Ectodermal cell (in vitro differentiated cells): ENCODE results near the gene SLC5A11.
"Not testable (repeated sequence)": the region's sequence is repeated elsewhere in the genome, so short reads cannot be mapped to it uniquely, and the experiment has no call there.

ENCODE experiments used
- H3K27ac ChIP-seq: 2 replicates; pipeline ENCODE4 v1.7.0; 2013; ENCODE audit warnings: mild to moderate bottlenecking, low read depth, low read length; ENCODE audit not compliant: insufficient read depth, poor library complexity, severe bottlenecking
- H3K27me3 ChIP-seq: 2 replicates; pipeline ENCODE4 v1.7.0; 2013; ENCODE audit warnings: mild to moderate bottlenecking, low read length; ENCODE audit not compliant: insufficient read depth, control insufficient read depth, poor library complexity, severe bottlenecking
- H3K36me3 ChIP-seq: one replicate; pipeline ENCODE4 v1.7.0; 2013; ENCODE audit warnings: low read length; ENCODE audit not compliant: control insufficient read depth, insufficient read depth
- H3K4me1 ChIP-seq: one replicate; pipeline ENCODE4 v1.7.0; 2013; ENCODE audit warnings: low read length; ENCODE audit not compliant: control insufficient read depth, insufficient read depth
- H3K4me3 ChIP-seq: 2 replicates; pipeline ENCODE4 v1.7.0; 2013; ENCODE audit warnings: low read depth, low read length, control low read depth; ENCODE audit not compliant: insufficient read depth
- H3K9me3 ChIP-seq: 2 replicates; pipeline ENCODE4 v1.7.0; 2013; ENCODE audit warnings: mild to moderate bottlenecking, low read length, moderate library complexity; ENCODE audit not compliant: control insufficient read depth
- WGBS, 2 experiments: methylation state at CpG; one replicate each; pipeline ENCODE4 v1.1.7; 2013; ENCODE audit warnings: missing lambda C conversion rate in 2 of 2; 5-methylcytosine and 5-hydroxymethylcytosine counted together

The SLC5A11 gene

DNA sequence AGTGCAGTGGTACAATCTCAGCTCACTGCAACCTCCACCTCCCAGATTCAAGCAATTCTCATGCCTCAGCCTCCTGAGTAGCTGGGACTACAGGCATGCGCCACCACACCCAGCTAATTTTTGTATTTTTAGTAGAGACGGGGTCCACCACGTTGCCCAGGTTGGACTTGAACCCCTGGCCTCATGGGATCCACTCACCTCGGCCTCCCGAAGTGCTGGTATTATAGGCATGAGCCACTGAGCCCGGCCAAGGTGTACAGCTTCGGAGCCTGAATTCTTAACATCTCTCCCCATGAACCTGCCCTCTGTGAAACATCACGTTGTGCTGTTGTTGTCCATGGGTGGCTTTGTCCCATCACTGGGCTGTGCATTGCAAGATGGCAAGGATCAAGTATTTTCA, 11.1 kb downstream of the SLC5A11 start:
- not testable (repeated sequence) for H3K9me3 ChIP-seq, H3K4me1 ChIP-seq, H3K36me3 ChIP-seq, H3K27me3 ChIP-seq, H3K27ac ChIP-seq, H3K4me3 ChIP-seq
- WGBS, 2 experiments: 79 to 80% methylated on average over 8 of the region's 8 CpGs

DNA sequence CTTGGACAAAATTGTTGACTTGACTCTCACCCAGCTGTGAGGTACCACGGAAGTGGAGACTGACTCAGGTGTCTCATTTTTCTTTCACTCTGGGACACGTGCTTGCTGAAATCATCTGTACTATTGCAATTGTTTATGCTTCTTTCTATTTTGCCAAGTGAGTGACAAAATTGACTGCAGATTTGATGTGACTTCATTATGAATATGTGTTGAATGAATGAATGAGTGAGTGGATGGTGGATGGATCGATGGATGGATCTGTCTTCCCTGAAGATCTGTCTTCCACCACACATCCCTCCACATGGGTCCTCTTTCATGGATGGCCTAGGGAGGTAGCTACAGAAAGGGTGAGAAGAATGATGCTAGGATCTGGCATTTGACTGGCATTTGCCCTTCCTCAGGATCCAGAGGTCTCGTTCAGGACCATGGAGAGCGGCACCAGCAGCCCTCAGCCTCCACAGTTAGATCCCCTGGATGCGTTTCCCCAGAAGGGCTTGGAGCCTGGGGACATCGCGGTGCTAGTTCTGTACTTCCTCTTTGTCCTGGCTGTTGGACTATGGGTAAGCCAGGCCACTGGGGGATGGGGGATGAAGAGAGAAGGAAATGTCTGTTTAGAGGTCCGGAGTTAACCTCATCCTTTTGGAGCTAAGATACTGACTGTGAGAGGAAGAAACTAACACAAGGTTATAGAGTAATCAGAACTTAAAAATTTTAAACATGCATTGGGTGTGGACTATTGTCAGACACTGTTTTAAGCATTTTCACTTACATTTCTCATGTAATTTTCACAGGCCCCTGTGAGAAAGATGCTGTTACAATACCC, 12.7 kb downstream of the SLC5A11 start:
- no peak overlapping the region for H3K4me3 ChIP-seq
- H3K27ac ChIP-seq: no peak overlapping the region
- H3K27me3 ChIP-seq: no peaks in the 10 kb centered on the region
- H3K36me3 ChIP-seq: no peaks in the 10 kb centered on the region
- no peaks in the 10 kb centered on the region for H3K9me3 ChIP-seq
- WGBS, 2 experiments: 25 to 34% methylated on average over 8 to 9 of the region's 9 CpGs
- H3K4me1 ChIP-seq: no peaks in the 10 kb centered on the region

DNA sequence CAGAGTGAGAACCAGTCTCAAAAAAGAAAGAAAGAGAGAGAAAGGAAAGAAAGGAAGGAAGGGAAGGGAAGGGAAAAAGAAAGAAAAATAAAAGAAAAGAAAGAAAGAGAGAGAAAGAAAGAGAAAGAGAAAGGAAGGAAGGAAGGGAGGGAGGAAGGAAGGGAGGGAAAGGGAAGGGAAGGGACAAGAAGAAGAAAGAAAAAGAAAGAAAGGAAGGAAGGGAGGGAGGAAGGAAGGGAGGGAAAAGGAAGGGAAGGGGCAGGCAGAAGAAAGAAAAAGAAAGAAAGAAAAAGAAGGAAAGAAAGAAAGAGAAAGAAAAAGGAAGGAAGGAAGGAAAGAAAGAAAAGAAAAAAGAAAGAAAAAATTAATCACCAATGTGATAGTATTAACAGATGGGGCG, 15.7 kb downstream of the SLC5A11 start:
- Histone ChIP-seq H3K27ac (no peak overlapping the region), H3K9me3 (no peaks in the 10 kb centered on the region), H3K27me3 (no peaks in the 10 kb centered on the region), H3K36me3 (no peaks in the 10 kb centered on the region), H3K4me3 (no peak overlapping the region), H3K4me1 (no peaks in the 10 kb centered on the region)
- 85 to 96% methylated on average over 1 of the region's 1 CpG for WGBS, 2 experiments

DNA sequence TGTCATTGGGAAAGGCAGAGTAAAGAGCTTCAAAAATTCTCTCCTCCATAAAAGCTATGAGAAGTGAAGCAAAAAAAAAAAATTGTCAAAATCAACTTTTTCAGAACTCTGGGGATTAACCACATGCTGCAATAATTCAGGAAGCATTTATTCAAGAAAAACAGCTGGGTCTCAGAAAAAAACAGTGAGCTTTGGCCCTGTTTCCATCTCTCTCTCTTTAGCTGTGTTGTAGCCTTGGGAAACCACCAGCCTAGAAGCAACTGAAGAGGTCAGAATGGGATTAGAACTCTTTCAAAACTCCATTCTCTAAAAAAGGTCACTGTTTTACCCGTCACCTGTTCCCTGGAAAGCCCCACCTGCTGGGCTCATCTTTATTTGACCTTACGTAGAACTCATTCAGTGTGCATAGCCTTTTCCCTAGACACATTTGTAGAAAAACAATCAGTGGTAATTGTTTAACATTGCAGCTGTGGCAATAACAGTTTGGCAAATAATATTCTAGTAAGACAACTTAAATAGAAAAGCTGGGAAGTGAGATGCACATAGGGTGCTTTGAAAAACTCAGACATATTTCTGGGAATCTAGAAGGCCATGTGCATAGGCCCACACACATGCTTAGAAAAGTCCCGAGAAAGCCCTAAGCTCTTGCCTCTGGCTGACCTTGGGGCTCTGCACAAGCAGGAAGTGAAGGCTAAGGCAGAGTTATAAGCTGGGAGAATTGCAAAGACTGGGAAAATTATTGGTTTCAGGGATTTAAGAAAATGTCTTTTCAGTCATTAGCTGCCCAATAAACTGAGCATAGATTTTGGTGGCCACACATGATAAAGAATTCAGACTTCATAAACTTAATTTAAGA, 18.0 kb downstream of the SLC5A11 start:
- no peaks in the 10 kb centered on the region for H3K27me3 ChIP-seq
- no peak overlapping the region for H3K27ac ChIP-seq
- no peaks in the 10 kb centered on the region for H3K36me3 ChIP-seq
- no peaks in the 10 kb centered on the region for H3K9me3 ChIP-seq
- 81 to 85% methylated on average over 3 of the region's 3 CpGs for WGBS, 2 experiments
- H3K4me1 ChIP-seq: no peaks in the 10 kb centered on the region
- H3K4me3 ChIP-seq: no peak overlapping the region

DNA sequence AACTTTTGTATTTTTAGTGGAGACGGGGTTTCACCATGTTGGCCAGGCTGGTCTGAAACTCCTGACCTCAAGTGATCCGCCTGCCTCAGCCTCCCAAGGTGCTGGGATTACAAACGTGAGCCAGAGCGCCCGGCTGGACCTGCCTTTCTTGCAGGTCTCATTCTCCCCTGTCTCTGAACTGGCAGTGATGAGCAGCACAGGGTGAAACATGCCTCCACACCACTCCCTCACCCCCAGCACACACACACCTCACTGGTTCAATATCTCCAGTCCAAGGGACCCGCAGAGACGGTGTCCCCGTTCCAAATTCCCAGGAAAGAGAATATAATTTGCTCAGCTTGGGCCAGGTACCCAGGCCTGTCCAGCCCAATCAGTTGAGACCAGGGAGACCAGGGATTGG, 23.3 kb downstream of the SLC5A11 start:
- 87 to 89% methylated on average over 8 of the region's 8 CpGs for WGBS, 2 experiments
- no peaks in the 10 kb centered on the region for H3K27me3 ChIP-seq
- H3K9me3 ChIP-seq: no peaks in the 10 kb centered on the region
- H3K4me3 ChIP-seq: no peak overlapping the region
- H3K27ac ChIP-seq: no peak overlapping the region
- H3K36me3 ChIP-seq: no peaks in the 10 kb centered on the region
- no peaks in the 10 kb centered on the region for H3K4me1 ChIP-seq

DNA sequence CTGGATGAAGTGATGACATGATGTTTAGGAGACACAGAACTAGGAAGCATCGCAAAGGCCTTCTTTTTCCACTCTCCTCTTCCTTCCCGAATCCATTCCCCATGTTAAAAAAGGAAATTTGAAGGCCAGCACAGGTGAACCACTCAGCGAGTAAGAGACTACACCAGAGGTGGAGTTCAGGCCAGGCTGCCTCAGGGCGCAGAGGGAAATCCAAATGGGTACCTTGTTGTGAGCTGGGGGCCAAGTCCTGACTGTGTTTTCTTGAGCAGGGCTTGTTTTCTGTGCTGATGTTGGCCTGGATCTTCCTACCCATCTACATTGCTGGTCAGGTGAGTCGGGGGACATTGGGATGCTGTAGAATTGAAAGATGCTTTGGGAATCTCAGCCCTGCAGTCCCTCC, 26.1 kb downstream of the SLC5A11 start:
- Histone ChIP-seq H3K27me3 (no peaks in the 10 kb centered on the region), H3K27ac (no peak overlapping the region), H3K4me3 (no peak overlapping the region), H3K4me1 (no peaks in the 10 kb centered on the region), H3K9me3 (no peaks in the 10 kb centered on the region), H3K36me3 (no peaks in the 10 kb centered on the region)
- 94% methylated on average over 5 of the region's 5 CpGs for WGBS, 2 experiments

DNA sequence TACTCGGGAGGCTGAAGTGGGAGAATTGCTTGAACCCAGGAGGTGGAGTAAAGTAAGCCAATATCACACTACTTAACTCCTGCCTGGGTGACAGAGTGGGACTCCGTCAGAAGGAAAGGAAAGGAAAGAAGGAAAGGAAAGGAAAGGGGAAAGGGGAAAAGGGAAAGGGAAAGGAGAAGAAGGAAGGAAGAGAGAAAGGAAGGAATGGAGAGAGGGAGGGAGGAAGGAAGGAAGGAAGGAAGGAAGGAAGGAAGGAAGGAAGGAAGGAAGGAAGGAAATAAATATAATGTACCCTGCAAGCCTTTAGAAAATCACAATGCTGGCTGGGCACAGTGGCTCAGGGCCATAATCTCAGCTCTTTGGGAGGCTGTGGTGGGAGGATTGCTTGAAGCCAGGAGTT, 27.3 kb downstream of the SLC5A11 start:
- Histone ChIP-seq H3K27me3 (no peaks in the 10 kb centered on the region), H3K4me3 (no peak overlapping the region), H3K27ac (no peak overlapping the region), H3K36me3 (no peaks in the 10 kb centered on the region), H3K9me3 (no peaks in the 10 kb centered on the region), H3K4me1 (no peaks in the 10 kb centered on the region)
- WGBS, 2 experiments: 75 to 85% methylated on average over 1 of the region's 2 CpGs

DNA sequence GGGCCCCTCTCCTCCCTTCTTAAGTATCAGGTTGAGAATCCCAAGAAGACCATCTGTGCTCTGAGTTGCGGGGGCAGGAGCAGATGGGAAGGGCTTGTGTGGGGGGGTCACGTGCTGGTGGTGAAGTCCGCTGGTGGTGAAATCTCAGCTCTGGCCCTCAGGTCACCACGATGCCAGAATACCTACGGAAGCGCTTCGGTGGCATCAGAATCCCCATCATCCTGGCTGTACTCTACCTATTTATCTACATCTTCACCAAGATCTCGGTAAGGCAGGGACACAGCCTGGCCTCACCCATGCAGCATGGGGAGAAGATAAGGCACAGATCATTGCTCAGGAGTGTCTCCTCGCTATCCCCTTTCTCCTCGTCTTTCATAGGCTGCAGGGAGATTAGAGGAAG, 29.7 kb downstream of the SLC5A11 start:
- Histone ChIP-seq H3K27ac (no peak overlapping the region), H3K4me1 (no peaks in the 10 kb centered on the region), H3K9me3 (no peaks in the 10 kb centered on the region), H3K4me3 (no peak overlapping the region), H3K27me3 (no peaks in the 10 kb centered on the region), H3K36me3 (no peaks in the 10 kb centered on the region)
- 91 to 94% methylated on average over 10 of the region's 10 CpGs for WGBS, 2 experiments

DNA sequence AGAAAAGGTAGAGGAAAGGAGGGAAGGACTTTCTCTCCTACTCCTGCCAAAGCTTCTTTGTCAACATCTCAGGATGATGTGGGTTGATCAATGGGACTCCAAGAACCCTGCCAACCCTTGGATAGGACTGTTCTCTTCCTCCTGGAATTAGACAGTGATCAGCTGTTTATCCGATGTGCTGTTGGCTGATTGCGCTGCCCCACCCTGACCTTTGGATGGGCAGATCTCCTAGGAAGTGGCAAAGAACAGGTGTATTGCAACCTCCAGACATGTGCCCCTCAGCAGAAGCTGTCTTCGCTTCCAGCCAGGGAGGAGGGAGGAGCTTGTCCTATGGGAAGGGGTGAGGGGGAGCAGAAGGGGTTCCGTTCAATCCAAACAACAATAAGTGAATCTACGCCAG, 30.5 kb downstream of the SLC5A11 start:
- Histone ChIP-seq H3K27me3 (no peaks in the 10 kb centered on the region), H3K36me3 (no peaks in the 10 kb centered on the region), H3K9me3 (no peaks in the 10 kb centered on the region), H3K4me3 (no peak overlapping the region), H3K4me1 (no peaks in the 10 kb centered on the region), H3K27ac (no peak overlapping the region)
- WGBS, 2 experiments: 95 to 96% methylated on average over 5 of the region's 5 CpGs

DNA sequence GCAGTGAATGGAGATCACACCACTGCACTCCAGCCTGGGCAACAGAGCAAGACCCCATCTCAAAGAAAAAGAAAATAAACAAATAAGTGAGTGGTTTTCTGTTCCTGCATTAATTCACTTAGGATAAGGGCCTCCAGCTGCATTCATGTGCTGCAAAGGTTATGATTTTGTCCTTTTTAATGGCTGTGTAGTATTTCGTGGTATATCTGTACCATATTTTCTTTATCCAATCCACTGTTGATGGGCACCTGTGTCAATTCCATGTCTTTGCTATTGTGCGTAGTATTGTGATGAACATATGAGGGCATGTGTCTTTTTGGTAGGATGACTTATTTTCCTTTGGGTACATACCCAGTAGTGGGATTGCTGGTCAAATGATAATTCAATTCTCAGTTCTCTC, 33.9 kb downstream of the SLC5A11 start:
- Histone ChIP-seq H3K27me3 (no peaks in the 10 kb centered on the region), H3K27ac (no peak overlapping the region), H3K4me3 (no peak overlapping the region), H3K9me3 (no peaks in the 10 kb centered on the region), H3K36me3 (no peaks in the 10 kb centered on the region), H3K4me1 (no peaks in the 10 kb centered on the region)
- 95 to 100% methylated on average over 2 of the region's 2 CpGs for WGBS, 2 experiments
